T-cell (primary cell): ENCODE data around the gene DNAJC17. TPM values are rescaled to one million over a fixed set of nuclear protein-coding genes. Genes with fewer than 3 reads are reported as not detected.

Experiments
- ATAC-seq, 4 experiments: fragments of 200-7000 bp in 3 of 4; fragments of 150-1000 bp in 1 of 4; cut with Tn5 transposase; replicated peaks in 1 of 4; 1 replicate in 3 of 4; 2 replicates in 1 of 4; pipeline ENCODE4 v1.10.0; 2021; ENCODE audit warnings: moderate library complexity in 3 of 4, mild to moderate bottlenecking in 2 of 4, moderate number of reproducible peaks in 1 of 4
- CTCF ChIA-PET, 2 donors: fragments of 300-600 bp; sonication (Branson Sonifier 250); formaldehyde crosslinking; loops; one replicate each; lab custom pipeline; 2022; ENCODE audit warnings: antibody characterized with exemption in 2 of 2; lab: Charles Lee
- POLR2A ChIA-PET, 2 donors: fragments of 300-600 bp; sonication (Branson Sonifier 250); formaldehyde crosslinking; loops; one replicate each; lab custom pipeline; 2022; ENCODE audit warnings: antibody characterized with exemption in 2 of 2; lab: Charles Lee
- DNase-seq, 35 experiments: peaks; one replicate each; pipeline versions ENCODE4 v3.0.0 to v3.0.0-alpha.2; 2013 to 2023
- H3K27ac ChIP-seq: one replicate; pipeline ENCODE4 v1.5.1; 2013; ENCODE audit warnings: low read length
- H3K27me3 ChIP-seq, 2 experiments: replicated peaks in 1 of 2; 1 replicate in 1 of 2; 2 replicates in 1 of 2; pipeline versions ENCODE4 v1.6.1 to v1.7.0; 2013; ENCODE audit warnings: low read length in 1 of 2, mixed read lengths in 1 of 2; ENCODE audit not compliant: control insufficient read depth in 2 of 2, insufficient read depth in 2 of 2; ENCODE audit errors: extremely low read depth in 1 of 2
- H3K36me3 ChIP-seq, 2 donors: 1 replicate in 1 of 2; 2 replicates in 1 of 2; pipeline versions ENCODE4 v1.6.1 to v1.7.0; 2013; ENCODE audit warnings: low read length in 1 of 2; ENCODE audit not compliant: control insufficient read depth in 2 of 2, insufficient read depth in 1 of 2; ENCODE audit errors: extremely low read depth in 1 of 2
- H3K4me1 ChIP-seq, 2 experiments: 1 replicate in 1 of 2; 2 replicates in 1 of 2; pipeline versions ENCODE4 v1.6.1 to v1.7.0; 2013; ENCODE audit warnings: low read length in 2 of 2, mixed read lengths in 1 of 2; ENCODE audit not compliant: insufficient read depth in 2 of 2, control insufficient read depth in 1 of 2; ENCODE audit errors: extremely low read depth in 1 of 2
- H3K4me3 ChIP-seq, 2 donors: 1 replicate in 1 of 2; 2 replicates in 1 of 2; pipeline versions ENCODE4 v1.5.1 to v1.7.0; 2013; ENCODE audit warnings: mild to moderate bottlenecking in 2 of 2, low read length in 1 of 2, moderate library complexity in 1 of 2; ENCODE audit not compliant: control insufficient read depth in 1 of 2; ENCODE audit errors: extremely low read depth in 1 of 2
- H3K9me3 ChIP-seq: 2 replicates; pipeline ENCODE4 v1.7.0; 2013
- H3K27ac Mint-ChIP-seq, 2 donors: one replicate each; pipeline ENCODE4 v1.8.0; 2020 to 2021; ENCODE audit warnings: mild to moderate bottlenecking in 2 of 2, mixed read lengths in 2 of 2
- H3K27me3 Mint-ChIP-seq, 2 donors: one replicate each; pipeline ENCODE4 v1.8.0; 2021 to 2022; ENCODE audit warnings: mixed read lengths in 2 of 2
- H3K36me3 Mint-ChIP-seq: one replicate; pipeline ENCODE4 v1.8.0; 2021; ENCODE audit warnings: mixed read lengths
- H3K4me1 Mint-ChIP-seq, 3 donors: one replicate each; pipeline ENCODE4 v1.8.0; 2020 to 2022; ENCODE audit warnings: mixed read lengths in 3 of 3, mild to moderate bottlenecking in 1 of 3
- H3K4me3 Mint-ChIP-seq, 3 donors: one replicate each; pipeline ENCODE4 v1.8.0; 2020 to 2022; ENCODE audit warnings: mild to moderate bottlenecking in 3 of 3, mixed read lengths in 3 of 3, moderate library complexity in 3 of 3
- H3K9me3 Mint-ChIP-seq, 3 donors: one replicate each; pipeline ENCODE4 v1.8.0; 2020 to 2022; ENCODE audit warnings: mixed read lengths in 3 of 3
- WGBS: methylation state at CpG from one replicate; pipeline ENCODE4 v1.1.5; 2013; ENCODE audit warnings: missing lambda C conversion rate; ENCODE audit not compliant: insufficient coverage; 5-methylcytosine and 5-hydroxymethylcytosine counted together
- total RNA-seq, 35 experiments: library from RNA in 6 of 35; stranded (reverse) in 6 of 35; fragments of 120-200 nt in 1 of 35; gene quantifications; one replicate each; pipeline versions ENCODE4 v1.2.1 to v1.2.4 and lab custom pipeline; 2013 to 2026

DNAJC17 gene
- total RNA-seq, 5 donors from 2014 or later (not counting 1 experiment from before 2014, with no cell fraction given), result 33.1 to 47.5 (median 45.1) TPM

DNA sequence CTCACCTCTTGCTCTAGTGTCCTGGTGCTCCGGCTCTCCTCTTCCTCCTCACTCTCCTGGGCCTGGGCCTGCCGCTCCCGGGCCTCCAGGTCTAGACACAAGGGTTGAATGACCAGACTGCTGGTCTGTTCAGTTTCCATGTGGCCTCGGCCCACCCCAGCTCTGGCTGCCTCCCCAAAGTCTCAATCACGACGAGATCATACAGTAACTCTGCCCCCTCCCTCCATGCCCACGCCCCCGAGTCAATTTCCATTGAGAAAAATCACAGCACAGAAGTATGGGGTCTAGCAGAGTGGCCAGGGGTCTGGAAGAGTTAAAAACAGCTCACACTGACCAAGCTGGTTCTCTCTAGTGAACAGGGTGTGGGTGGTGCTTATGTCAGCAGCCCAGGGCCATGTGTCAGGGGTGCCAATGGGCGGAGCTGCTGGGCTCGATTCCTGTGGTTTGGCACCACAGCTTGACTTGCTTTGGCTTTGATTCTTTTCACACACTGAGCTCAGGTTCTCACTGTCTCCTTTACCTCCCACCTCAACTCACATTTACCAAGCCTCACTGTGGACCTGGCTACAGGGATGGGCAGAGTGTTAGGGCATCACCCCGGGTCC lies 30.6 kb downstream of the DNAJC17 start:
- Mint-ChIP-seq H3K27me3 (no peaks in the 10 kb centered on the region), H3K4me1 (peaks cover 0 to 7% (median 5%) of the 10 kb centered on the region in 3 donors), H3K9me3 (no peaks in the 10 kb centered on the region), H3K4me3 (no peak overlapping the region), H3K27ac (peak overlapping the region in 1 of 2 donors; percentile 52), H3K36me3 (peaks cover 25% of the 10 kb centered on the region)
- H3K36me3 ChIP-seq, result peaks cover 14 to 70% of the 10 kb centered on the region in 2 donors
- H3K4me1 ChIP-seq, result peaks cover 0 to 16% of the 10 kb centered on the region in 2 experiments
- DNase-seq (peak in 29 of 35 experiments; percentile 22 to 75 (median 53)), ATAC-seq (peak; percentile 31 to 80 (median 68))
- H3K27me3 ChIP-seq, result no peaks in the 10 kb centered on the region
- CTCF ChIA-PET, result interaction anchor here (0.6 to 1.2 kb wide), 10 partner anchors 8 to 187 kb away, joined by 3 to 9 read pairs (median 5); partner anchors contain the start of gene C15orf62 (in 1 of the 2)
- POLR2A ChIA-PET, result interaction anchor here (0.6 to 1.0 kb wide), 3 partner anchors 32 to 187 kb away, joined by 3 to 4 read pairs (median 4); no protein-coding TSS in a partner anchor
- 98% methylated on average over 4 of the region's 11 CpGs for WGBS
- H3K4me3 ChIP-seq, result no peak overlapping the region
- no peaks in the 10 kb centered on the region for H3K9me3 ChIP-seq
- H3K27ac ChIP-seq, result peak overlapping the region; percentile 10

DNA sequence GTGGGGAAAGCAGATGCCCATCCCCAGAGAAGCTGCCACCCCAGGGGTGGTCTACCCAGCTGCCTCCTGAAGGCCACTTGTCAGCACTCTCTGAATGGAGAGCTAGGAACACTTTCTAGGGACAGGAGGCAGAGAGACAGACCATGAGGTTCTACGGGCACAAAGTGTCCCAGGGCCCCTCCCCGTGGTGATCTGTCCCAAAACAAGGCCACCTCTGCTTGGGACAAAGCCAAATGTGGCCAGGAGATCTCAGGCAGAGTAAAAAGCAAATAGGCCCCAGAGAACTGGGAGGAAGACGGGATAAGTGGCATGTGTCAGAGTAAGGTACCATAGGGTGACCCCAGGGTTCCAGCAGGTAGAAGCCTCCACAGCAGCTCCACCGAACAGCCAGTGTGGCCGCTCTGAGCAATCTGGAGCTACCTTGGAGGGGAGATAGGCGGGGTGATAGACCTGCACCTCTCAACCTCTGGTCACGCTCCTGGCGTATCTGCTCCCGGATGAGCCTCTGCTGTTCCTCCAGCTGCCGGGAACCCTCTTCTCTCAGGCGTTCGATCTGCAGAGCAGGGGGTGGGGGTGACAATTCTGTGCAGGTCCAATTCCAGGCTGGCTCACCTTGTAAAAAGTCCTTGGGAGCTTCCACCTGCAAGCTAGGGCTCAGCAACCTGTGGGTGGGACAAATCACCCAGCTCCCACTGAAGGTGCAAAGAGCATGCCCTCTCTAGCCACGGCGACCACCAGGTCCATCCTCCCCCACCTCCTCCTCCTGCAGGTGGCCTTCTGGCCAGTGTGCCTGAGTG lies 31.3 kb downstream of the DNAJC17 start:
- DNase-seq (no peak), ATAC-seq (no peak)
- Mint-ChIP-seq H3K4me1 (peaks cover 0 to 7% (median 5%) of the 10 kb centered on the region in 3 donors), H3K27me3 (no peaks in the 10 kb centered on the region), H3K4me3 (no peak overlapping the region), H3K27ac (no peak overlapping the region), H3K36me3 (peaks cover 25% of the 10 kb centered on the region), H3K9me3 (no peaks in the 10 kb centered on the region)
- 93% methylated on average over 12 of the region's 14 CpGs for WGBS
- CTCF ChIA-PET, result interaction anchor here (0.6 to 1.2 kb wide), 6 partner anchors 32 to 187 kb away, joined by 3 to 9 read pairs (median 6); no protein-coding TSS in a partner anchor
- H3K36me3 ChIP-seq, result peaks cover 14 to 73% of the 10 kb centered on the region in 2 donors
- no peak overlapping the region for H3K27ac ChIP-seq
- peaks cover 0 to 16% of the 10 kb centered on the region in 2 experiments for H3K4me1 ChIP-seq
- H3K4me3 ChIP-seq, result no peak overlapping the region
- POLR2A ChIA-PET, result interaction anchor here (0.6 to 1.0 kb wide), 2 partner anchors 32 to 186 kb away, joined by 3 to 4 read pairs; no protein-coding TSS in a partner anchor
- H3K9me3 ChIP-seq, result no peaks in the 10 kb centered on the region
- H3K27me3 ChIP-seq, result no peaks in the 10 kb centered on the region

DNA sequence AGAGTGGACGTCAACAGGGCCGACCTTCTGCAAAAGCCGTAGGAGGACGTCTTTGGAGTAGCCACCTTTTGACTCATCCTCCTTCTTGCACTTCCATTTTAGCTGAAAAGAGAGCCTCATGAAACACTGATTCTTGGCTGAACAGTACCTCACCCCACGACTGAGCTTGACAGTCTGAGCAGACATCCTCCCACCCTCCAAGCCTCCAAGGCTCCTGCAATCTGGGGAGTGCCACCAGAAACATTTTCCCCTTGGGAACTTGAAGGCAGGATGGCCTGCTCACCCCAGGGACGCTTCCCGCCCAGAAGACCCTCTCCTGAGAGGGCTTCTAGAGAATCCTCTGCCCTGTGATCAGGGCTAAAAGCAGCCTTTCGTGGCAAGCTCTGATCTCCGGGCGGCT lies 32.3 kb downstream of the DNAJC17 start:
- Mint-ChIP-seq H3K36me3 (peaks cover 25% of the 10 kb centered on the region), H3K27ac (no peak overlapping the region), H3K4me1 (peaks cover 4 to 11% (median 8%) of the 10 kb centered on the region in 3 donors), H3K4me3 (no peak overlapping the region), H3K27me3 (no peaks in the 10 kb centered on the region), H3K9me3 (no peaks in the 10 kb centered on the region)
- Histone ChIP-seq H3K9me3 (no peaks in the 10 kb centered on the region), H3K4me3 (no peak overlapping the region), H3K27ac (no peak overlapping the region), H3K4me1 (peaks cover 0 to 21% of the 10 kb centered on the region in 2 experiments), H3K36me3 (peaks cover 14 to 78% of the 10 kb centered on the region in 2 donors), H3K27me3 (no peaks in the 10 kb centered on the region)
- CTCF ChIA-PET, result interaction anchor here in 1 of 2 donors (1.0 kb wide), 1 partner anchor 10 kb away, joined by 4 read pairs; no protein-coding TSS in a partner anchor
- POLR2A ChIA-PET, result no interaction called here
- WGBS, result no CpG with 5 or more reads among the region's 10 CpGs
- DNase-seq (no peak), ATAC-seq (no peak)

DNA sequence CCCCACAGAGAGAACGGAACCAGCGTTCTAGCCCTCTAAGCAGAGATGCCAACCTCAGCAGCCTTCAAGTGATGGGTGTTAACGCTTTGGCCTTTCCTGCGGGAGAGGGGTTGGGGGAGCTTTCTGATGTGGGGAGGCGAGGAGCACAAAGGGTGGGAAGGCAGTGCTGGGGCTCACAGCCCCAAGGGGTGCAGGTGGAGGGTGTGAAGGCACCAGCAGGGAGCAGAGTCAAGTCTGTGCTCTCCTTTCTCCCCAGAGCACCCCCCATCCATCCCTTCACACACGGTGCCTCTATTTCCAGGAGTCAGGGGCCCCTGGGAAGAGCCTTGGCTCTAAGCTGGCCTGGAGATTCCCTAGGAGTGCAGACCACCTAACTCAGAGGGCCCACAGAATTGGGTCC lies 33.4 kb downstream of the DNAJC17 start:
- no peaks in the 10 kb centered on the region for H3K27me3 ChIP-seq
- ChIA-PET POLR2A (interaction anchor here in 1 of 2 donors (0.5 kb wide), 1 partner anchor 49 kb away, joined by 6 read pairs; no protein-coding TSS in a partner anchor), CTCF (interaction anchor here (0.5 to 1.0 kb wide), 2 partner anchors 11 to 33 kb away, joined by 4 read pairs; no protein-coding TSS in a partner anchor)
- no peaks in the 10 kb centered on the region for H3K27me3 Mint-ChIP-seq
- no peaks in the 10 kb centered on the region for H3K9me3 Mint-ChIP-seq
- ATAC-seq (no peak), DNase-seq (no peak)
- H3K4me1 ChIP-seq, result peaks cover 7 to 32% of the 10 kb centered on the region in 2 experiments
- 89% methylated on average over 3 of the region's 6 CpGs for WGBS
- peaks cover 15 to 22% (median 19%) of the 10 kb centered on the region in 3 donors for H3K4me1 Mint-ChIP-seq
- H3K27ac Mint-ChIP-seq, result no peak overlapping the region
- H3K4me3 ChIP-seq, result no peak overlapping the region
- no peaks in the 10 kb centered on the region for H3K9me3 ChIP-seq
- H3K36me3 Mint-ChIP-seq, result peaks cover 19% of the 10 kb centered on the region
- peaks cover 8 to 68% of the 10 kb centered on the region in 2 donors for H3K36me3 ChIP-seq
- no peak overlapping the region for H3K4me3 Mint-ChIP-seq
- no peak overlapping the region for H3K27ac ChIP-seq

GRCh38 chr15:40773496-40773895 lies 33.8 kb downstream of the DNAJC17 start:
- ChIA-PET POLR2A (interaction anchor here in 1 of 2 donors (0.5 kb wide), 1 partner anchor 49 kb away, joined by 6 read pairs; no protein-coding TSS in a partner anchor), CTCF (interaction anchor here (0.5 to 0.7 kb wide), 2 partner anchors 32 to 139 kb away, joined by 4 to 8 read pairs; no protein-coding TSS in a partner anchor)

DNA sequence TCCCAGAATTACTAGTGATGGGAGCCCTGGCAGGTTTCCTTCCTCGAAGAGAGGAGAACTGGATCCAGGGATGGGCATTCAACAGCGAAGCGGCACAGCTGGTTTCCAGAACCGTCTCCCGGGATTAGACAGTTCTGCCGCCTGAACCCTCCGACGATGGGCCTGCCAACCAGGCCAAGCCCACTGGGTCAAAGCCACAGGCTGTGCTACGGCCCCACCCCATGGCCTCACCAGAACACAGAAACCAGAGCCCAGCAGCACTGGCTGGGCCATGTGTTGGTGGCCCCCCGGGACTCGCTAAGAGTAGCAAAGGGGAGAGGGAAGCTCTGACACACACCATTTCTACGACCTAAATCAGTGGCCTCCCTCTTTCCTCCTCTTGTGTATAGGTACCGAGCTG lies 35.3 kb downstream of the DNAJC17 start:
- ATAC-seq, result no peak
- peaks cover 23 to 29% (median 26%) of the 10 kb centered on the region in 3 donors for H3K4me1 Mint-ChIP-seq
- WGBS, result 97% methylated on average over 3 of the region's 13 CpGs

More at GRCh38 chr15:40773496-40773895, 33.8 kb downstream of the DNAJC17 start:
- no peaks in the 10 kb centered on the region for H3K9me3 Mint-ChIP-seq
- H3K4me1 ChIP-seq, result peaks cover 11 to 36% of the 10 kb centered on the region in 2 experiments
- peaks cover 19 to 26% (median 23%) of the 10 kb centered on the region in 3 donors for H3K4me1 Mint-ChIP-seq
- no peaks in the 10 kb centered on the region for H3K9me3 ChIP-seq
- no peak overlapping the region for H3K4me3 ChIP-seq
- no peaks in the 10 kb centered on the region for H3K27me3 ChIP-seq
- no peak for DNase-seq
- ATAC-seq, result no peak
- peaks cover 18% of the 10 kb centered on the region for H3K36me3 Mint-ChIP-seq
- no peak overlapping the region for H3K4me3 Mint-ChIP-seq
- H3K27ac Mint-ChIP-seq, result no peak overlapping the region
- peaks cover 4 to 64% of the 10 kb centered on the region in 2 donors for H3K36me3 ChIP-seq
- H3K27ac ChIP-seq, result no peak overlapping the region
- no peaks in the 10 kb centered on the region for H3K27me3 Mint-ChIP-seq
- WGBS, result 96% methylated on average over 7 of the region's 8 CpGs

More for the DNA sequence above, 35.3 kb downstream of the DNAJC17 start:
- Histone ChIP-seq H3K27ac (no peak overlapping the region), H3K4me3 (no peak overlapping the region), H3K27me3 (no peaks in the 10 kb centered on the region), H3K9me3 (no peaks in the 10 kb centered on the region), H3K4me1 (peaks cover 11 to 36% of the 10 kb centered on the region in 2 experiments), H3K36me3 (peaks cover 4 to 53% of the 10 kb centered on the region in 2 donors)
- no peak overlapping the region for H3K27ac Mint-ChIP-seq
- no peaks in the 10 kb centered on the region for H3K27me3 Mint-ChIP-seq
- H3K9me3 Mint-ChIP-seq, result no peaks in the 10 kb centered on the region
- no peak for DNase-seq
- ChIA-PET CTCF (no interaction called here), POLR2A (no interaction called here)
- no peak overlapping the region for H3K4me3 Mint-ChIP-seq
- H3K36me3 Mint-ChIP-seq, result peaks cover 21% of the 10 kb centered on the region
